Fibroblast of the aortic adventitia (primary cell): ENCODE data around the gene DNMT3B. TPM values are rescaled to one million over a fixed set of nuclear protein-coding genes. Genes with fewer than 3 reads are reported as not detected.

Experiments used
- DNase-seq: peaks from one replicate; pipeline ENCODE4 v3.0.0-alpha.2; 2010; ENCODE audit warnings: low read depth
- H3K4me3 ChIP-seq: 2 replicates; pipeline ENCODE4 v1.5.1; 2011; ENCODE audit warnings: low read depth, mild to moderate bottlenecking, control low read depth, low read length, moderate library complexity
- total RNA-seq: library from RNA; depleted of rRNA; stranded (reverse); fragments of >200 nt; gene quantifications from 2 replicates; pipeline ENCODE4 v1.2.3, GENCODE V29; 2012; ENCODE audit warnings: low replicate concordance
- TF ChIP-seq, protein P1 (sequence below): IDR thresholded peaks from 2 replicates; pipeline ENCODE4 v1.5.1; 2011; ENCODE audit warnings: mild to moderate bottlenecking, low read length, control low read depth, inconsistent platforms; ENCODE audit not compliant: insufficient read depth

DNMT3B gene
- total RNA-seq, 1 donor, result 3.3 TPM

DNA sequence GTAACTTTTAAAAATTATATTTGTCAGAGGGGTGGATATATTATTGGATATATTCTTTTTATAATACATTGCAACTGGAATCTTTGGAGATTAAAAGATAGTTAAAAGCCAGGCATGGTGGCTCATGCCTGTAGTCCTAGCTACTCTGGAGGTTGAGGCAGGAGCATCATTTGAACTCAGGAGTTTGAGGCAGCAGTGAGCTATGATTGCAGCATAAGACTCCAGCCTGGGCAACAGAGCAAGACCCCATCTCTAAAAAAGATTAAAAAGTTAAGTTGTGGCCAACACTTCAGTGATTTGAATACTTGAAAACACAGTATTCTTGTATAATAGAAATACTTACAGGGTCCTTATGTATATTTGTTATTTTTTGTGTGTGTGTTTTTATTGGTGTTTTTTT is 72.8 kb downstream of the DNMT3B start:
- TF ChIP-seq, protein P1, sequence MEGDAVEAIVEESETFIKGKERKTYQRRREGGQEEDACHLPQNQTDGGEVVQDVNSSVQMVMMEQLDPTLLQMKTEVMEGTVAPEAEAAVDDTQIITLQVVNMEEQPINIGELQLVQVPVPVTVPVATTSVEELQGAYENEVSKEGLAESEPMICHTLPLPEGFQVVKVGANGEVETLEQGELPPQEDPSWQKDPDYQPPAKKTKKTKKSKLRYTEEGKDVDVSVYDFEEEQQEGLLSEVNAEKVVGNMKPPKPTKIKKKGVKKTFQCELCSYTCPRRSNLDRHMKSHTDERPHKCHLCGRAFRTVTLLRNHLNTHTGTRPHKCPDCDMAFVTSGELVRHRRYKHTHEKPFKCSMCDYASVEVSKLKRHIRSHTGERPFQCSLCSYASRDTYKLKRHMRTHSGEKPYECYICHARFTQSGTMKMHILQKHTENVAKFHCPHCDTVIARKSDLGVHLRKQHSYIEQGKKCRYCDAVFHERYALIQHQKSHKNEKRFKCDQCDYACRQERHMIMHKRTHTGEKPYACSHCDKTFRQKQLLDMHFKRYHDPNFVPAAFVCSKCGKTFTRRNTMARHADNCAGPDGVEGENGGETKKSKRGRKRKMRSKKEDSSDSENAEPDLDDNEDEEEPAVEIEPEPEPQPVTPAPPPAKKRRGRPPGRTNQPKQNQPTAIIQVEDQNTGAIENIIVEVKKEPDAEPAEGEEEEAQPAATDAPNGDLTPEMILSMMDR, result no peak
- DNase-seq, result no peak
- no peak overlapping the region for H3K4me3 ChIP-seq

DNA sequence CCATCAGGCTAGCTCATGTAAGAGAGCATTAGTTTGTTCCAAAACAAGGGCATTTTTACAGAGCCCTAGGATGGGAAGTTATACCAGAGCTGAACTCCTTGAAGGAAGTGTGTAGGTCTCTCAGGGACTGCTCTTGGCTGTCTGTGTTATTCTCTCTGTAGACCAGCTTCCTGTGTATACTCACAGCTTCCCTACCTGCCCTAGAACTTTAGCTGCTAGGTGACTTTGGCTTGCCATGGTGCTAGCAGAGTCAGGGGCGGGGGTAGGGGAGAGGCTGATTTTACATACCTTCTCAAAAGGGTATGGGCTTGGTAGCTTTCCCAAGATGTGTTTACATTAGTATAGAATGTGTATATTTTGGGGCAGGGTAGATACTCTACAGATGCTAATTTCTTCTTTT is 75.0 kb downstream of the DNMT3B start:
- TF ChIP-seq, protein P1, result no peak
- H3K4me3 ChIP-seq, result no peak overlapping the region
- DNase-seq, result no peak

- DNase-seq, result no peak
- TF ChIP-seq, protein P1, result no peak
- H3K4me3 ChIP-seq, result no peak overlapping the region
Observed at GRCh38 chr20:32839227-32839981, 77.2 kb downstream of the DNMT3B start.

- TF ChIP-seq, protein P1, result no peak
- no peak overlapping the region for H3K4me3 ChIP-seq
- no peak for DNase-seq
Observed at GRCh38 chr20:32839982-32840285, 77.7 kb downstream of the DNMT3B start.

DNA sequence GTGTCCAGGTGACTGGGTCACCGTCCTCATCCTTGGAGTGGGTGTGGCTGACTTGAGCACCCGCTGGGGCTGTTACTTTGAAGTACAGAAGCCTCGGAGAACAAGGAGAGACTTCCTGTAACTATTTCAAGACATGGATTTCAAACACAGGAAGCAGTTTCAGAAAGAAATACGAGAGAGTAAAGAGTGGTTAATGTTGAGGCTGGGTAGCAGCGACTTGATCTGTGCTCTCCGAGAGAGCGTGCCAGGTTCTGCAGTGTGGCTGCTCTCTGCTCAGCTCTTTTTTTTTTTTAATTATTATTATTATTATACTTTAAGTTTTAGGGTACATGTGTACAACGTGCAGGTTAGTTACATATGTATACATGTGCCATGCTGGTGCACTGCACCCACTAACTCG is 79.0 kb downstream of the DNMT3B start:
- no peak for DNase-seq
- TF ChIP-seq, protein P1, result no peak
- no peak overlapping the region for H3K4me3 ChIP-seq

DNA sequence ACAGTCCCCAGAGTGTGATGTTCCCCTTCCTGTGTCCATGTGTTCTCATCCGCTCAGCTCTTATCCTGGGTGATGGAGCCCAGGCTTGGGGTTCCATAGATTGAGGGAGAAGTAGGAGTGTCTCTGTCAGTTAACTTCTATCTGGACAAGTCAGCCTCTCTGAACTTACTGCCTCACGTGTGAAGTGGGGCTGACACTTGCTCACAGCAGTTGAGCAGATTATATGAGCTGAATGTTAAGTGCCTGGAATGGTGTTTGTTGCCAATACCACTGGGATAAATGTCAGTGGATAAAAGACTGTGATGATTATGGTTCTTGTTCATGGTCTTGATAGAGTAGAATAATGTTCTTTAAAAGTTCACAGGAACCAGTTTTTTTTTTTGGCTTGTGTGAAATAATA is 79.4 kb downstream of the DNMT3B start:
- H3K4me3 ChIP-seq, result no peak overlapping the region
- DNase-seq, result no peak
- TF ChIP-seq, protein P1, result no peak
